Breast epithelium (tissue), 3 donors: ENCODE measurements around the gene NOD2.

Experiments
- CTCF ChIP-seq, 3 donors: fragments of 450-650 bp; IDR thresholded peaks; one replicate each; pipeline ENCODE4 v1.5.1; 2016 to 2017; ENCODE audit warnings: antibody characterized with exemption in 3 of 3, mild to moderate bottlenecking in 3 of 3, moderate library complexity in 3 of 3
- POLR2A ChIP-seq: fragments of 450-650 bp; IDR thresholded peaks from one replicate; pipeline ENCODE4 v1.6.1; 2016; ENCODE audit warnings: antibody characterized with exemption, mild to moderate bottlenecking, moderate library complexity
- POLR2AphosphoS5 ChIP-seq, 3 donors: sonication (generic); formaldehyde crosslinking; IDR thresholded peaks; one replicate each; pipeline ENCODE4 v1.6.1; 2017; ENCODE audit warnings: antibody characterized with exemption in 3 of 3

GRCh38 chr16:50675686-50676610, 17.5 kb upstream of the NOD2 start:
- no peak for TF ChIP-seq CTCF (IDR thresholded peaks at IDR 0.05)
- no peak for TF ChIP-seq POLR2A
- no peak for TF ChIP-seq POLR2AphosphoS5 (IDR thresholded peaks at IDR 0.05)
